B cell (primary cell): ENCODE data around the gene AQR. TPM values are rescaled to one million over a fixed set of nuclear protein-coding genes. Genes with fewer than 3 reads are reported as not detected.

ENCODE experiments used
- polyA plus RNA-seq: library from polyadenylated mRNA; depleted of rRNA; stranded (reverse); fragments of >200 nt; gene quantifications from 2 replicates; pipeline ENCODE4 v1.2.3, GENCODE V29; 2012
- total RNA-seq, 2 donors: library from RNA; stranded (reverse); fragments of 120-200 nt in 1 of 2; gene quantifications; 1 replicate in 1 of 2; 2 replicates in 1 of 2; pipeline versions ENCODE4 v1.2.3 to v1.2.4, GENCODE V29; 2013 to 2022

AQR gene
- total and polyA plus RNA-seq, 2 donors (not counting 1 experiment from before 2014, with no cell fraction given): 24.2 to 41.7 TPM

Other genes with a start within 250 kb of the AQR start
- gene GJD2, start 214.7 kb downstream of the AQR start, total RNA-seq: not detected in 2 replicates
- gene GJD2, start 214.7 kb downstream of the AQR start, polyA plus RNA-seq: not detected in 2 replicates
- gene ACTC1, start 174.2 kb downstream of the AQR start, total RNA-seq: not detected in 2 replicates
- not detected in 2 replicates for gene ACTC1, start 174.2 kb downstream of the AQR start, polyA plus RNA-seq
- gene ZNF770, start 18.5 kb upstream of the AQR start, total RNA-seq: 45.8 and 49.3 TPM in 2 replicates
- gene ZNF770, start 18.5 kb upstream of the AQR start, polyA plus RNA-seq: 10.1 and 13.1 TPM in 2 replicates
- gene NANOGP8, start 115.6 kb upstream of the AQR start, total RNA-seq: not detected in 2 replicates
- gene NANOGP8, start 115.6 kb upstream of the AQR start, polyA plus RNA-seq: 0.18 TPM in 1 of 2 replicates, not detected in the other